ENCODE results near the gene CMTM4.

DNA sequence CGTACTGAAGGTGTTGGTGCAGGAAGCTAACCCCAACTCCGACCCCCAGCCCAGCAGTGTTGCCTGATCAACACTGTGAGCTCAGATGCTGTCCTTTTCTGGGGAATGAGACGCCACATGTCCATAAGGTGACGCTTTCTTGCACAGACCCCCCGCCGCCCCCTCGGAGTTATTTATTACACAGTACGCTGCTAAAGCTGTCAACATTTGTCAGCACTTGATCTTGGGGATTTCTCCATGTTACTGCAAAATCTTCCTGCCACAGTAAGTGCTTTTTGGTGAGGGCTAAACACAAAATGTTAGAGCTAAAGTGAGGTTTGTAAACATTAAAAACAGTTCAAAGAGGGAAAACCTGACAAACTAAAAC, 76.1 kb downstream of the CMTM4 start:
- no peak for TF ChIP-seq EZH2 (IDR thresholded peaks at IDR 0.05; ENCODE audit: insufficient read depth, poor library complexity, severe bottlenecking)
- no peak for TF ChIP-seq EZH2phosphoT487 (IDR thresholded peaks at IDR 0.05; ENCODE audit: insufficient read depth, low read depth)
